GM18508 (cell line): ENCODE data around the gene AACS.
"Not testable (repeated sequence)": the region's sequence is repeated elsewhere in the genome, so short reads cannot be mapped to it uniquely, and the experiment has no call there.

ENCODE experiments used
- ATAC-seq: cut with Tn5 transposase; IDR thresholded peaks from one replicate; pipeline ENCODE4 v1.9.1; 2021; ENCODE audit warnings: moderate number of reproducible peaks; ENCODE audit not compliant: insufficient read depth, unreplicated experiment

AACS gene

GRCh38 chr12:125114365-125115141 lies 49.3 kb downstream of the AACS start:
- peak; percentile 74 for ATAC-seq

DNA sequence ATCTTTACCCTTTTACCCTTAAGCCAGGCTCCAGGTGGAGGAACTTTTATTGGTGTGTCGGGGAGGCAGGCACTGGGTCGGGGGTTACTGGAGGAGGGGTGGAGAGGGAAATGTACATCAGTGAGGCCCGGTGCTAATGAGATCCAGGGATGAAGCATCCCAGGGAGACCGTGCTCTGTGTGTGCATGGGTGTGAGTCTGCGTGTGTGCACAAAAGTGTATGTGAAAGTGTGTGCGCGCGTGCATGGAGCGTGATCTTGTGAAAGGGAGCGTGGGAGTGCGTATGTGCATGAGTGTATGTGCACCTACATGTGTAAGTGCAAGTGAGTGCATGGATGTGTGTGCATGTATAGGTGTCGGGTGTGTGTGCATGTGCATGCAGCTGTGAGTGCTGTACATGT lies 55.3 kb downstream of the AACS start:
- no peak for ATAC-seq

GRCh38 chr12:125121106-125121505 lies 55.9 kb downstream of the AACS start:
- no peak for ATAC-seq

DNA sequence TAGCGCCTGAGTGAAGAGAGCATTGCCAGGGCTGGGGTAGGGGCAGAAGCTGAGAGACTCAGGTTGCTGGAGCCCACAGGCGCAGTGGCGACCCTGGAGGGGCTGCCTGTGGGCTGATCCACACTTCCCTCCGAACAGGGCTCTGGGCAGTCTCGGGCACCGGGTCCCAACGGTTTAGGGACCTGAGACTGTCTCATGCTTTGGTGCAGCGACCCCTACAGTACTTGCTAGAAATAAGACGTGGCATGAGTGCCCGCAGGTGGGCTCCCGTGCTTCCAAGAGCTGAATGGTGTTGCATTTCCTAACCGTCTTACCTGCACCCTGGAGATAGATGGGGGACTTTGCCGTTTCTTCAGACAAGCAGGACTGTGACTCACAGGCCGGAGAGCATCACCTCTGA lies 57.4 kb downstream of the AACS start:
- no peak for ATAC-seq

DNA sequence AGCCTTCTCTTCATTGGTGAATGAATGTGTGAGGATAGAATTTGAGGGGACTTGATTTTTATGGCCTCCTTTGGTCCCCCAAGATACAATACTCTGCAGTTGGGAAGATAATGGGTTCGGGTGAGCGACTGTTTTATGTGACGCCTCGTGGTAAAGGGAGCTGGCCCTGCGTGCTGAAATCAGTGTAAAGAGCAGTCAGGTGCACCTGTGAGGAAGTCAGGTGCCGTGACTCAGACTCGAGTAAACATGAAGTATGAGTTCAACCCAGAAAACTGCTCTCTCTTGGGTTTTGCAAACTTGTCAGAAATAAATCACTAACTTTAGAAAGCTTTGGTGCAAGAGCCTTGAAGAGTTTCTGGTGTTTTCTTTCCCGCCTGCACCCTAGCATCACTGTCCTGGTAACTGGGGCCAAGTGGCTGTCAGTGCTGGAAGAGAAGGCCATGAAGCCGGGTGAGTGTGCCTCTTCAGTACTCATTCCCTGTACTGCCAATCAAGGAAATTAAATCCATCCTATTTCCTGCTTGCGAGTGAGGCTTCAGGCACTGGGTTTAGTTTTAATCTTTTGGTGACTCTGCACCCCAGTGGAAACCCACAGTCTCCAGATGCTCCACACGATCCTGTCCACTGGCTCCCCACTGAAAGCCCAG lies 59.2 kb downstream of the AACS start:
- ATAC-seq, result no peak

DNA sequence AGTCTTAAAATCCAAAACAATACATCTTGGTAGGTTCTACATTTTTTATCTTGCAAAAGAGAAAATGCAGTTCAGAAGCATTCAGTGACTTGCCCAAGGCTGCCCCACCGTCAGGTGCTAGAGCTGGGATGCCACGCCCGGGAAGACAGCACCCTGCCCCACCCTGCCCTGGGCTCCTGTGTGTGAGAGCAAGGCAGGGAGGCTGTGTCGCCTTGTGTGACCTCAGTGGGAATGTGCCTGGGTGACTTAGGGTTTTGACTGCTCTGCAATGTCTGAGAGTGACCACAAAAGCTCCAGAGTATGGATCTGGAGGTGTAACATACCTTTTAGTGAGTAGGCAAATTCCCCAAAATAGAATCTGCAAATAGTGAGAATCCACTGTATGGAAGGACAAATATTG lies 60.0 kb downstream of the AACS start:
- no peak for ATAC-seq

GRCh38 chr12:125128439-125129178 lies 63.4 kb downstream of the AACS start:
- ATAC-seq, result no peak

- no peak for ATAC-seq
Observed at GRCh38 chr12:125129179-125129571, 63.9 kb downstream of the AACS start.

DNA sequence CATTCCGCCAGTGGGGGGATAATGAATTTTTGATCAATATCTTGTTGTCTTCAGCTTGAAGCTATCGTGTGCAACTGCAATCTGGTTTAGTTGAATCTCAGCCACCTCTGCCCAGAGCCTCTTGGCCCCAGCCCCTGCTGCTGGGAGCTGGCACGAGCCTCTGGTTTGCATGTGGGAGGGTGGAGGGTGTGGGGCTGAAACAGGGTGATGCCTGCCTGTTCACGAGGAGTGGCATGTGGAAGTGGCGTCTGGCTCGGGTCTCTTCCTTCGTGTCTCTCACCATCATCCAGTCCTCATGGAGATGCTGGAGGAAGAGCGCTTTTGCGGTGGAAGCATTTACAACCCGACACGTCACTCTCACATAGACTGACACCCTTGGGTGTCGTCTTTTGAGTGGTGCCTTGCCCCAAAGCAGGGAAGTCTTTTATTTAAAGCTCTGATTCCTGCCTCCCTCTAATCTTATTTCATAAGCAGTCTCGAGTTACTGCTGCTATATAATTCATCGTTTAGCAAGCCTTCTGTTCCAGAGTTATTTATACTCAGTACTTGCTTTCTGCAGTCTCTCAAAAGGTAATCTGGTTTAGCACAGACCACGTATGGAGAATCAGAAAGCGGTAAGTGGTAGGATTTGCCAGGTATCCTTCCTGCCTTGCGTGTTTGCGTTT lies 64.5 kb downstream of the AACS start:
- no peak for ATAC-seq

DNA sequence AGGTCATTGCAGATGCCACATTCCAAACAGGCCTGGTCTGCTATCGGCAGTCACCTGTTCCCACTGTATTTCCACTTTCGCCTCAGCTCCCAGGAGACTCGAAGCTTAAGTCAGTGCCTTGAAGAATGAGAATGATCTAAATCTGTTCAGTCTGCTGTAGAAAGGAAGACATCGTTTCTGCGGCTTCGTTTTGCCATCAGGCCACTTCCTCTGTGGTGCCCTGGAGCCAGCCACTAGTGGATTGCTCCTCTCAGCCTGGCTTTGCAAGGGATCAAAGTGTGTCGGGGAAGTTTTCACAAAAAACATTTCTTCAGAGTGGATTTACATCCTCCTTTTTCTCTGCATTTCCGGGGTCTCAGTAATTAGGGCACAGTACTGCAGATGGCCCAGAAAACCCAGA lies 66.7 kb downstream of the AACS start:
- no peak for ATAC-seq

DNA sequence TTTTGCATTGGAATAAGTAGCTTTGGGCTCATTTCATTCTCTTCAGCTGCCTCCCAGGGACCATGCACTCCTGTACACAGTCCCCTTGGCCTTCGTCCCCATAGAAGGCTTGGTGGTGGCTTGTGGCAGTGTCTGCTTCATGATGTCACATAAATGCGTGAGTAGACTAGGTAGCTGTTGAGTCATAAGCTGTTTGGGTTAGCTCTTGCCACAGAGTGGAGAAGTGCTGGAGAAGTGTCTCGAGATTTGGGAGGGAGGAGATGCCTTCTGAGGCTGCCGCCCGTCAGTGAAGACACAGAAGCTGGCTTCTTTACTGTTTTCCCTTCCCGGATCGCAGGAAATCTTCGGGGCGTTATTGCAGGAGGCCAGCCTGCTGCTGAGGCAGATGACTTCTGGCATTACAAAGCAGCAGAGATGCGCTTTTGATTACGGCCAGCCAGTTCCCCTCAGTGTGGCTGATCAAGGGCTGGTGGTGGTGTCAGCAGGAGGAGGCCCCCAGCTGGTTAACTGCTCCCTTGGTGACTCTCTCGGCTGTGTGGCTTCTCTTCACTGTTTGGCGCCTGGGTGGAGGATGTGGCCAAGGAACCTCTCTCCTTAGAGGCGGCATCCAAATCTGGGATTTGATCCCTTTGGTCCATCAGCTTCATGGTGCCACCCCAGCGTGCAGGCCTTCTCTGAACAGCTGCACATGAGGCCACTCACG lies 67.6 kb downstream of the AACS start:
- no peak for ATAC-seq

- no peak for ATAC-seq
Observed at GRCh38 chr12:125133616-125134015, 68.4 kb downstream of the AACS start.

DNA sequence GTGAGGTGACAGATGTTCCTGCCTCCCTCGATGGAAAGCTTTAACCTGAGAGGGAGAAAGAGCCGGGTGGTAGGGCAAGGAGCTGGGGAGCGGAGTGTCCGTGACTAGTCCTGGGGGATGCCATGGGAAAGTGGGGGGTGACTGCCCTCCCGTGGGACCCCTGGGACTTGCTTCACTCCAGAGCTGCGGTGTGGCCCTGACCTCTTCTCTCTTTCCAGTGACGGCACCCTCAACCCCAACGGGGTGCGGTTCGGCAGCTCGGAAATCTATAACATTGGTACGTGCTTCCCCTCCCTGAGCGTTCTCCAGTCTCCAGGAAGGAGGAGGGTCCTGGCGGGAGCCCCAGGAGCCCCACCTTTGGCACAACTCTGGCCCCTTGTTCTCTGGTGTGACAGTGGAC lies 69.3 kb downstream of the AACS start:
- no peak for ATAC-seq

- no peak for ATAC-seq
Observed at GRCh38 chr12:125135906-125136305, 70.7 kb downstream of the AACS start.

DNA sequence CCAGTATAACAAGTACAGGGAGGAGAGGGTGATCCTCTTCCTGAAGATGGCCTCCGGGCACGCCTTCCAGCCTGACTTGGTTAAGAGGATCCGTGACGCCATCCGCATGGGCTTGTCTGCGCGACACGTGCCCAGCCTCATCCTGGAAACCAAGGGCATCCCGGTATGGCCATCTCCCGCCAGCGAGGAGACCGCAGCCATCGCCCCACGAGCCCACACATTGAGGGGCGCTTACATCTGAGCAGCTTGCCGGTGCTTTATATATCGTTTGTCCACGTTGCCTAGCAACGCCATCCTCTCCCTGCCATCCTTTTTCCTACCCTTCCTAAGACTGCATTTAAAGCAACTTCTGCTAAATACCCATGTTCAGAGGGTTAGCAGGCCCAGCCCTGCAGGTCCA lies 71.5 kb downstream of the AACS start:
- ATAC-seq, result no peak

DNA sequence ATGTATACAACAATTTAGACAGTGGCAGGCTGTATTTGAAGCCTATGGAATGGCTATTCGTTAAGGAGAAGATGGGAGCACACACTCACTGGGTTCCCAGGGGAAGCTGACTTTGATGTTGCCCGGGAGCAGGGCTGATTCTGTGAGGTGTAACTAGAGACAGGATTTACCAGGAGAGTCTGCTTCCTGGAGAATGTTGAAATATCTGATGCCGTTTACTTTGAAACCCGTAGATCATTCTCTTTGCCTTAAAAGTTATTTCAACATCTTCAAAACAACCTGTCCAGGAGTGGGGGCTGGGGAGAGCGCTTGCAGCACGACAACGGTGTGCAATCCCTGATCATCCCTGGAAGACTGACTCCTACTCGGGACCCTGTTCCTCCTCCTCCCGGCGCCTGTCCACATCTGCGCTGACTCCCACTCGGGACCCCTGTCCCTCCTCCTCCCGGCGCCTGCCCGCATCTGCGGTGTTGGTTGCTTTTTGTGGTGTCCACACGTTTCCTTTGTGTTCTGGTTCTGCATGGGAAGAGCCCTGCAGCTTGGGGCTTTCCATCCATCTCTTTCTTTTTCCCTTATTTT lies 72.6 kb downstream of the AACS start:
- no peak for ATAC-seq

DNA sequence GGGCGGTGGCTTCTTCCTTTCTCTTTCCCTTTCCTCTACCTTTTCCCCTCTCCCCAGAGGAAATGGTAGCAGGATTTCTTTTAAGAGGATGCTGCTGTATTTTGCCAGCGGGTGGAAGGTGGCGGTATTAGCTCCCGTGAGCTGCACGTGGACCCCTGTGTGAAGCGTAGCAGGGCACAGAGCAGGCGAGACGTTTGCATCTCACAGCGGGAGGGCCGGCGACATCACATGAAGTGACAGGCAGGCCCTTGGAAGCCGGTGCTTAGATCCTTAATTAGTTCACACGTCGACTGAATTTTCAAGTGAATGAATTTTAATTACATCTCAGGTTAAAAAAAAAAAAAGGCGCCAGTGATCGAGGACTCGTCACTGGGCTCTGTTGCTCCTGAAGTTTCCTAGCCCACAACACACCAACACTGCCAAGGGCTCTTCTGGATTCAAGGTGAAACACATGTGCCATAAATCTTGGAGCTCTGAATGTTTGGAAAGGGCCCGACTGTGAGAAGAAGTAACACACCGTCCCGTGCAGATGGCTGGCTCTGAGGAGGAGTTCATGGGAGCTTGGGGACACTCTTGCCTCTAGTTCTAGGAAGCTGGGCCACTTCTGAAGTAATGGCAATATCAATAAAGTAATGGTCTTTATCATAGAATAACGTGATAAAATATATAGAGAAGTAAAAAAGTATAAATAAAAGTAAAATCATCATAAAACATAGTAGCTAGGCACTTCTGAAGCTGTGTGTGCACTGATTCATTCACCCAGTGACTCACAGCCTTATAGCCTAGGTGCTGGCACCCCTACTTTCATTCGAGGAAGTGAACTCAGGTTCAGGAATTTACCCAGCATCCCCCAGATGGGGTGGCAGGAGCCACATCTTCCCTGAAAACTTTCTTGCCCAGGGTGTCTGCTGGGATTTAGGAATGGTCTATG lies 75.3 kb downstream of the AACS start:
- no peak for ATAC-seq

DNA sequence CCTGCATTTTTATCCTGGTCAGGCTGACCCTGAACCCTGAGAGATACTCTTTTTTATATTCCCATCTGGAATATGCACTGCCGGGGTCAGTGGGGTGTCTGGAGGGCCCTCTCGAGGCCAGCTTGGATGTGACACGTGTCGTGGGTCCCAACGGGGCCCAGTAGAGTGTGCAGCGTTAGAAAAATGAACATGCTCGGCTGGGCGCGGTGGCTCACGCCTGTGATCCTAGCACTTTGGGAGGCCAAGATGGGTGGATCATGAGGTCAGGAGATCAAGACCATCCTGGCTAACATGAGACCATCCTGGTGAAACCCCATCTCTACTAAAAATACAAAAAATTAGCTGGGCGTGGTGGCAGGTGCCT lies 76.0 kb downstream of the AACS start:
- ATAC-seq, result not testable (repeated sequence)

GRCh38 chr12:125142601-125143000 lies 77.4 kb downstream of the AACS start:
- ATAC-seq, result no peak
